SK-N-SH treated with all-trans-retinoic acid at 6 μM for 48 hours (cell line): ENCODE measurements around the gene DYRK4.

Experiments used
- ARNTL ChIP-seq: fragments of 450-650 bp; formaldehyde crosslinking; IDR thresholded peaks from 2 replicates; pipeline ENCODE4 v1.5.0; 2020; ENCODE audit warnings: low read depth, mild to moderate bottlenecking, moderate library complexity, borderline replicate concordance
- GLIS3 ChIP-seq: fragments of 250-450 bp; sonication (Bioruptor Pico); IDR thresholded peaks from 2 replicates; pipeline ENCODE4 v1.5.0; 2020; ENCODE audit warnings: mild to moderate bottlenecking, moderate library complexity
- OSR1 ChIP-seq: fragments of 250-450 bp; sonication (Bioruptor Pico); IDR thresholded peaks from 2 replicates; pipeline ENCODE4 v1.8.0; 2022; ENCODE audit warnings: moderate library complexity, mild to moderate bottlenecking, inconsistent platforms
- PATZ1 ChIP-seq: fragments of 250-450 bp; sonication (Bioruptor Pico); IDR thresholded peaks from 2 replicates; pipeline ENCODE4 v1.8.0; 2020; ENCODE audit warnings: mild to moderate bottlenecking, moderate library complexity, borderline replicate concordance
- PPARA ChIP-seq: fragments of 250-450 bp; sonication (Bioruptor Pico); IDR thresholded peaks from 2 replicates; pipeline ENCODE4 v1.5.0; 2020; ENCODE audit warnings: mild to moderate bottlenecking, borderline replicate concordance
- RARB ChIP-seq: fragments of 250-450 bp; sonication (Bioruptor Pico); IDR thresholded peaks from 2 replicates; pipeline ENCODE4 v1.8.0; 2021; ENCODE audit warnings: mild to moderate bottlenecking, moderate library complexity
- TOX ChIP-seq: fragments of 250-450 bp; sonication (Bioruptor Pico); IDR thresholded peaks from 2 replicates; pipeline ENCODE4 v1.8.0; 2021; ENCODE audit warnings: mild to moderate bottlenecking, moderate library complexity, borderline replicate concordance
- ZC3H10 ChIP-seq: fragments of 250-450 bp; sonication (Bioruptor Pico); IDR thresholded peaks from 2 replicates; pipeline ENCODE4 v1.5.1; 2021; ENCODE audit warnings: mild to moderate bottlenecking, moderate library complexity
- ZFP3 ChIP-seq: fragments of 250-450 bp; sonication (Bioruptor Pico); IDR thresholded peaks from 2 replicates; pipeline ENCODE4 v1.5.0; 2020; ENCODE audit warnings: mild to moderate bottlenecking, moderate library complexity
- ZNF565 ChIP-seq: fragments of 450-650 bp; formaldehyde crosslinking; conservative IDR thresholded peaks from 2 replicates; pipeline ENCODE4 v1.5.0; 2020; ENCODE audit warnings: low read depth, mild to moderate bottlenecking, moderate library complexity
- ZNF70 ChIP-seq: fragments of 450-650 bp; formaldehyde crosslinking; IDR thresholded peaks from 2 replicates; pipeline ENCODE4 v1.5.0; 2020; ENCODE audit warnings: mild to moderate bottlenecking, moderate library complexity
- TF ChIP-seq, protein P1 (sequence below): fragments of 250-450 bp; sonication (Bioruptor Pico); IDR thresholded peaks from 2 replicates; pipeline ENCODE4 v1.5.1; 2021; ENCODE audit warnings: mild to moderate bottlenecking, moderate library complexity
- TF ChIP-seq, protein P2 (sequence below): fragments of 250-450 bp; sonication (Bioruptor Pico); IDR thresholded peaks from 2 replicates; pipeline ENCODE4 v1.8.0; 2021; ENCODE audit warnings: low read depth, mild to moderate bottlenecking, moderate library complexity, borderline replicate concordance

- no peak for TF ChIP-seq RARB (CRISPR knock-in tag)
- no peak for TF ChIP-seq OSR1
- TF ChIP-seq PATZ1 (CRISPR knock-in tag) = no peak
- no peak for TF ChIP-seq ARNTL (CRISPR knock-in tag)
- TF ChIP-seq, protein P1, sequence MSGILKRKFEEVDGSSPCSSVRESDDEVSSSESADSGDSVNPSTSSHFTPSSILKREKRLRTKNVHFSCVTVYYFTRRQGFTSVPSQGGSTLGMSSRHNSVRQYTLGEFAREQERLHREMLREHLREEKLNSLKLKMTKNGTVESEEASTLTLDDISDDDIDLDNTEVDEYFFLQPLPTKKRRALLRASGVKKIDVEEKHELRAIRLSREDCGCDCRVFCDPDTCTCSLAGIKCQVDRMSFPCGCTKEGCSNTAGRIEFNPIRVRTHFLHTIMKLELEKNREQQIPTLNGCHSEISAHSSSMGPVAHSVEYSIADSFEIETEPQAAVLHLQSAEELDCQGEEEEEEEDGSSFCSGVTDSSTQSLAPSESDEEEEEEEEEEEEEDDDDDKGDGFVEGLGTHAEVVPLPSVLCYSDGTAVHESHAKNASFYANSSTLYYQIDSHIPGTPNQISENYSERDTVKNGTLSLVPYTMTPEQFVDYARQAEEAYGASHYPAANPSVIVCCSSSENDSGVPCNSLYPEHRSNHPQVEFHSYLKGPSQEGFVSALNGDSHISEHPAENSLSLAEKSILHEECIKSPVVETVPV (CRISPR knock-in tag) = no peak
- TF ChIP-seq ZNF565 (CRISPR knock-in tag) = no peak
- TF ChIP-seq, protein P2, sequence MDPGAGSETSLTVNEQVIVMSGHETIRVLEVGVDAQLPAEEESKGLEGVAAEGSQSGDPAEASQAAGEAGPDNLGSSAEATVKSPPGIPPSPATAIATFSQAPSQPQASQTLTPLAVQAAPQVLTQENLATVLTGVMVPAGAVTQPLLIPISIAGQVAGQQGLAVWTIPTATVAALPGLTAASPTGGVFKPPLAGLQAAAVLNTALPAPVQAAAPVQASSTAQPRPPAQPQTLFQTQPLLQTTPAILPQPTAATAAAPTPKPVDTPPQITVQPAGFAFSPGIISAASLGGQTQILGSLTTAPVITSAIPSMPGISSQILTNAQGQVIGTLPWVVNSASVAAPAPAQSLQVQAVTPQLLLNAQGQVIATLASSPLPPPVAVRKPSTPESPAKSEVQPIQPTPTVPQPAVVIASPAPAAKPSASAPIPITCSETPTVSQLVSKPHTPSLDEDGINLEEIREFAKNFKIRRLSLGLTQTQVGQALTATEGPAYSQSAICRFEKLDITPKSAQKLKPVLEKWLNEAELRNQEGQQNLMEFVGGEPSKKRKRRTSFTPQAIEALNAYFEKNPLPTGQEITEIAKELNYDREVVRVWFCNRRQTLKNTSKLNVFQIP = no peak
- TF ChIP-seq TOX (CRISPR knock-in tag) = no peak
- no peak for TF ChIP-seq GLIS3 (CRISPR knock-in tag)
- TF ChIP-seq ZC3H10 (CRISPR knock-in tag) = no peak
- no peak for TF ChIP-seq ZFP3 (CRISPR knock-in tag)
- no peak for TF ChIP-seq ZNF70 (CRISPR knock-in tag)
- TF ChIP-seq PPARA = no peak
Measured at GRCh38 chr12:4609071-4609470, 47.1 kb downstream of the DYRK4 start.
